HG03095 (cell line): ENCODE measurements around the gene MAGOH.
A peak's percentile ranks its signal among the peaks of the same experiment; 100 is the strongest.
"Not testable (repeated sequence)": the region's sequence is repeated elsewhere in the genome, so short reads cannot be mapped to it uniquely, and the experiment has no call there.

Experiments used
- ATAC-seq: cut with Tn5 transposase; IDR thresholded peaks from one replicate; pipeline ENCODE4 v1.9.1; 2021; ENCODE audit warnings: moderate library complexity; ENCODE audit not compliant: unreplicated experiment

MAGOH gene

GRCh38 chr1:53241828-53242227 is 3.5 kb upstream of the MAGOH start:
- no peak for ATAC-seq

GRCh38 chr1:53237638-53238037 is 680 bp downstream of the MAGOH start:
- no peak for ATAC-seq

GRCh38 chr1:53220962-53221286 is 17.4 kb downstream of the MAGOH start:
- no peak for ATAC-seq

- peak; percentile 91 for ATAC-seq
These were observed 18.0 kb downstream of the MAGOH start, which contains the start of gene CZIB for GRCh38 chr1:53220171-53220961. TSS of gene CZIB (minus strand) at chr1:53220634. CDS start at chr1:53220575, 59 bp downstream.

- ATAC-seq, result no peak
These were observed 18.6 kb downstream of the MAGOH start for GRCh38 chr1:53219711-53220110.

- no peak for ATAC-seq
These were observed 20.1 kb downstream of the MAGOH start for GRCh38 chr1:53218201-53218600.

GRCh38 chr1:53214376-53214940 is 23.9 kb downstream of the MAGOH start:
- no peak for ATAC-seq

GRCh38 chr1:53210954-53211353 is 27.4 kb downstream of the MAGOH start:
- ATAC-seq, result no peak

- no peak for ATAC-seq
These were observed 28.0 kb downstream of the MAGOH start for GRCh38 chr1:53210352-53210751.

GRCh38 chr1:53207726-53208125 is 30.6 kb downstream of the MAGOH start:
- no peak for ATAC-seq

- ATAC-seq, result no peak
These were observed 31.5 kb downstream of the MAGOH start for GRCh38 chr1:53206735-53207379.

GRCh38 chr1:53206083-53206685 is 32.1 kb downstream of the MAGOH start:
- not testable (repeated sequence) for ATAC-seq

DNA sequence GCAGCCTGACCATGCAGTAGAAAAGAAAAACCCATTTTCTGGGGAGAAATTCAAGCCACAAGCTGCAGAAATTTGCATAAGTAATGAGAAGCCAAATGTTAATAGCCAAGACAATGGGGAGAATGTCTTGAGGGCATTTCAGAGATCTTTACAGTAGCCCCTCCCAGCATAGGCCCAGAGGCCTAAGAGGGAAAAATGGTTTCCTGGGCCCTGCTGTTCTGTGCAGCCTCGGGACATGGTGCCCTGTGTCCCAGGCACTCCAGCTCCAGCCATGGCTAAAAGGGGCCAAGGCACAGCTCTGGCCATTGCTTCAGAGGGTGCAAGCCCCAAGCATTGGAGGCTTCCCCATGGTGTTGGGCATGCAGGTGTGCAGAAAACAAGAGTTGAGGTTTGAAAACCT is 32.8 kb downstream of the MAGOH start:
- not testable (repeated sequence) for ATAC-seq

GRCh38 chr1:53203466-53203865 is 34.9 kb downstream of the MAGOH start:
- ATAC-seq, result no peak

- no peak for ATAC-seq
These were observed 40.1 kb downstream of the MAGOH start for GRCh38 chr1:53198241-53198651.

- ATAC-seq, result no peak
These were observed 40.8 kb downstream of the MAGOH start for GRCh38 chr1:53197291-53198200.

DNA sequence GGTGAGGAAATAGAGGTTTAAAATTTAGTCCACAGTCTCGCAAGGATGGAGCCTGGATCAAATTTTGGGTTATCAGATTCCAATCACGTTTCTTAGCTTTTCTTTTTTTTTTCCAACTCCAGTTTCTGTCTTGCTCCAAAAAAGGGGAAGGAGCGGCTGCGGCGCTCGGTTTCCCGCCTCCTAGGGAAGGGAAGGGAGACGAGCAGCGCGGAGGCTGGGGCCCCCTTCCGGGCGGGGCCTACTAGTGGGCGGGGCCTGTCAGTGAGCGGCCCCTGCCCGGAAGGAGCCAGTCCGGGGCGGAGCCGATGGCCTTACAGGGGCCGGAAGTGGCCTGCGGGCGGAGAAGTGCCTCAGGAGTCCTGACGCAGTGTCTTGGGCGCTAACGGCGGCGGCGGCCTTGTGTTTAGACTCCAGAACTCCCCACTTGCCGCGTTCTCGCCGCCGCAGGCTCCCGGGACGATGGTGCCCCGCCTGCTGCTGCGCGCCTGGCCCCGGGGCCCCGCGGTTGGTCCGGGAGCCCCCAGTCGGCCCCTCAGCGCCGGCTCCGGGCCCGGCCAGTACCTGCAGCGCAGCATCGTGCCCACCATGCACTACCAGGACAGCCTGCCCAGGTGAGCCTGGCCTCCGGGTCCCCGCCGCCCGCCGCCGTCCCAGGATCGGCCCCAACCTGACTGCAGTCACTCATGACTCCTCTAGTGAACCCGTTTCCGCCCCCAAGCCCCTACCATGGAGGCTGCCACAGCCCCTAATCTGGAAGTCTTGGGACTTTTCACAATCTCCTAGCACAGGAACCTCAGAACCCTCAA is 41.6 kb downstream of the MAGOH start, which contains the start of gene CPT2:
TSS of gene CPT2 (plus strand) at position 340 of the 806 bp plus-strand sequence. CDS start at position 460, 120 bp downstream.
- peak; percentile 99 for ATAC-seq

GRCh38 chr1:53196017-53196484 is 42.3 kb downstream of the MAGOH start:
- peak; percentile 7 for ATAC-seq

DNA sequence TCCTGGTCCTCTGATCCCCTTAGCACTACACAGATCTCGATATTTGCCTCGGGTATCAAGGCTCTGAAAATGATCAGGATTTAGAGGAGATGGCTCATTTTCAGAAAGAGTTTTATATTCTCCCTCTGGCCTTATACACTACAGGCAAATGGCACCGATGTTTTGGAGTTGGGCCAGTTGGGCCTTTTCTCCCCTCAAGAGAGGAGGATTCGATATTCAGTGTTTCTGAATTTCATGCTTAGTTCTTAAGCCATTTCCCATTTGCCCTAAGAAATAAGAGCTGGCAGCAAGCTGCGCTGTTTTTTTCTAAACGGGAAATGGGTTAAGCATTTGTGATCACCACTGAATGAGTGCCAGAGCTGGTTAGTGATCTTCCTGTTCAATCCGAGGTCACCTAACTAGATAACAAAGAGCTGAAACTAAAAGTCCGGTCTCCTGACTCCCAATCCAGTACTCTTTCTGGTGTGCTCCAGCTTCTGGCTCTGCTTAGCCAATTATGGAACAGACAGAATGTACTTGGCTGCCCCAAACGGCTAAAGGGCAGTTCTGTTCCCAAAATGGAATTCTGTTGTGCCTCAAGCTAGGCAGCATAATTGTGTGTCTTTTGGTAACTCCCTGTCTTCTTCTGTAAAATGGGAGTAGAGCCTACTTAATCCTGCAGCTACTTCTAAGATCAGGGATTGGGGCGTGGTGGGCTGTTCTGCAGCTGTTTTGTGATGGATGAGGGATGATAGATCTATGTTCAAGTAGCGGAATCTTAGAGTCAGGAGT is 42.9 kb downstream of the MAGOH start:
- no peak for ATAC-seq
